K562 (cell line): ENCODE data around the gene SLC28A1. TPM values are rescaled to one million over a fixed set of nuclear protein-coding genes. Genes with fewer than 3 reads are reported as not detected.
A peak's percentile ranks its signal among the peaks of the same experiment; 100 is the strongest.

Experiments
- BCL6 ChIP-seq: fragments of 250-450 bp; sonication (Bioruptor Pico); IDR thresholded peaks from 2 replicates; pipeline ENCODE4 v1.4.0; 2020
- CTCF ChIP-seq, 3 experiments: IDR thresholded peaks in 2 of 3; conservative IDR thresholded peaks in 1 of 3; 2 replicates each; pipeline ENCODE4 v1.5.1; 2011 to 2012; ENCODE audit warnings: low read length in 3 of 3, mild to moderate bottlenecking in 3 of 3, control low read depth in 2 of 3, improper control_type of control experiment in 1 of 3, inconsistent platforms in 1 of 3, low read depth in 1 of 3, mixed read lengths in 1 of 3, moderate library complexity in 1 of 3; ENCODE audit not compliant: insufficient read depth in 2 of 3
- E2F4 ChIP-seq: sonication (generic); formaldehyde crosslinking; IDR thresholded peaks from 2 replicates; pipeline ENCODE4 v1.8.0; 2022; ENCODE audit warnings: mild to moderate bottlenecking, low read depth, missing genetic modification reagents
- EHMT2 ChIP-seq: fragments of 450-650 bp; IDR thresholded peaks from 2 replicates; pipeline ENCODE4 v1.6.1; 2018; ENCODE audit warnings: antibody characterized with exemption
- ETV6 ChIP-seq, 3 experiments: fragments of 150-350 bp in 1 of 3; sonication (generic) in 1 of 3; formaldehyde crosslinking in 1 of 3; IDR thresholded peaks; 2 replicates each; pipeline versions ENCODE4 v1.6.1 to v1.8.0; 2014 to 2022; ENCODE audit warnings: borderline replicate concordance in 2 of 3, low read depth in 2 of 3, antibody characterized with exemption in 1 of 3, low read length in 1 of 3, mild to moderate bottlenecking in 1 of 3, missing genetic modification reagents in 1 of 3
- GATAD2B ChIP-seq: fragments of 450-650 bp; IDR thresholded peaks from 2 replicates; pipeline ENCODE4 v1.6.1; 2017; ENCODE audit warnings: mild to moderate bottlenecking, borderline replicate concordance
- HLTF ChIP-seq: fragments of 450-650 bp; IDR thresholded peaks from 2 replicates; pipeline ENCODE4 v1.6.1; 2016
- HMG20A ChIP-seq: fragments of 450-650 bp; formaldehyde crosslinking; conservative IDR thresholded peaks from 2 replicates; pipeline ENCODE4 v1.4.0; 2020; ENCODE audit warnings: mild to moderate bottlenecking, mixed read lengths
- KHSRP ChIP-seq: fragments of 450-650 bp; IDR thresholded peaks from 2 replicates; pipeline ENCODE4 v1.6.1; 2017
- LEF1 ChIP-seq: fragments of 450-650 bp; IDR thresholded peaks from 2 replicates; pipeline ENCODE4 v1.6.1; 2016; ENCODE audit warnings: mild to moderate bottlenecking
- PURB ChIP-seq: sonication (generic); formaldehyde crosslinking; IDR thresholded peaks from 2 replicates; pipeline ENCODE4 v1.9.0; 2021; ENCODE audit warnings: low read depth, mild to moderate bottlenecking, missing genetic modification reagents
- PYGO2 ChIP-seq: fragments of 450-650 bp; IDR thresholded peaks from 2 replicates; pipeline ENCODE4 v1.6.1; 2016; ENCODE audit warnings: mild to moderate bottlenecking, missing genetic modification characterization, moderate library complexity, missing compliant biosample characterization
- SIN3B ChIP-seq: fragments of 450-650 bp; IDR thresholded peaks from 2 replicates; pipeline ENCODE4 v1.6.1; 2017; ENCODE audit warnings: low read depth, mild to moderate bottlenecking, moderate library complexity
- SMAD3 ChIP-seq: fragments of 450-650 bp; formaldehyde crosslinking; conservative IDR thresholded peaks from 2 replicates; pipeline ENCODE4 v1.4.0; 2020; ENCODE audit warnings: mild to moderate bottlenecking
- SNIP1 ChIP-seq: fragments of 450-650 bp; IDR thresholded peaks from 2 replicates; pipeline ENCODE4 v1.7.1; 2017; ENCODE audit warnings: low read depth, mild to moderate bottlenecking
- TAF1 ChIP-seq: IDR thresholded peaks from 2 replicates; pipeline ENCODE4 v1.6.1; 2011; ENCODE audit warnings: mild to moderate bottlenecking, low read length, moderate library complexity; ENCODE audit not compliant: insufficient read depth, control insufficient read depth, severe bottlenecking; ENCODE audit errors: extremely low read depth
- THAP7 ChIP-seq: fragments of 250-450 bp; sonication (Bioruptor Pico); IDR thresholded peaks from 2 replicates; pipeline ENCODE4 v1.5.0; 2021
- TRIM28 ChIP-seq: fragments of 450-650 bp; IDR thresholded peaks from 2 replicates; pipeline ENCODE4 v1.6.1; 2017
- ZBED1 ChIP-seq: IDR thresholded peaks from 2 replicates; pipeline ENCODE4 v1.6.1; 2014
- ZBTB1 ChIP-seq: sonication (generic); formaldehyde crosslinking; IDR thresholded peaks from 2 replicates; pipeline ENCODE4 v1.8.1; 2023; ENCODE audit warnings: missing genetic modification reagents, low read depth, mild to moderate bottlenecking, borderline replicate concordance
- ZNF143 ChIP-seq: sonication (generic); formaldehyde crosslinking; IDR thresholded peaks from 2 replicates; pipeline ENCODE4 v1.9.0; 2022; ENCODE audit warnings: mild to moderate bottlenecking, missing genetic modification reagents
- ZNF398 ChIP-seq: fragments of 250-450 bp; sonication (Bioruptor Pico); IDR thresholded peaks from 2 replicates; pipeline ENCODE4 v1.8.0; 2021; ENCODE audit warnings: moderate library complexity, mild to moderate bottlenecking, inconsistent platforms
- ZNF511 ChIP-seq: sonication (generic); formaldehyde crosslinking; IDR thresholded peaks from 2 replicates; pipeline ENCODE4 v1.8.0; 2022; ENCODE audit warnings: mild to moderate bottlenecking, missing genetic modification reagents
- ZSCAN32 ChIP-seq: fragments of 450-650 bp; formaldehyde crosslinking; IDR thresholded peaks from 2 replicates; pipeline ENCODE4 v1.4.0; 2020; ENCODE audit warnings: mild to moderate bottlenecking, moderate library complexity
- polyA plus RNA-seq, 8 experiments: library from polyadenylated mRNA; depleted of rRNA in 4 of 8; stranded (reverse) in 5 of 8; unstranded in 3 of 8; fragments of >200 nt; fragmentation: Nextera tagmentation in 2 of 8; fragmentation: Illumina TruSeq in 1 of 8; extraction: Ambion mirVana in 2 of 8; extraction: Trizol in 1 of 8; gene quantifications; 2 replicates each; pipeline versions ENCODE4 v1.2.1 to v1.2.3, GENCODE V29; 2011 to 2014; ENCODE audit warnings: inconsistent platforms in 1 of 8, missing spikeins in 1 of 8
- total RNA-seq, 7 experiments: library from RNA; depleted of rRNA in 6 of 7; stranded (reverse); fragments of >200 nt in 6 of 7; fragmentation: Illumina TruSeq in 2 of 7; extraction: Trizol in 2 of 7; gene quantifications; 2 replicates each; pipeline versions ENCODE4 v1.2.1 to v1.2.3, GENCODE V29; 2011 to 2021; ENCODE audit warnings: low replicate concordance in 1 of 7

Gene SLC28A1
- total and polyA plus RNA-seq, 9 of the 15 experiments (the other 6 are each of a cell fraction or from before 2014, with no cell fraction given) = 0.04 TPM; not detected in 8

GRCh38 chr15:84982301-84982920, 97.9 kb downstream of the SLC28A1 start (continued):
- TF ChIP-seq ZNF511 (CRISPR knock-in tag) = no peak
- TF ChIP-seq ZSCAN32 (CRISPR knock-in tag) = no peak
- TF ChIP-seq ZNF143 = peak; percentile 24; the same call in 1 of the 2 replicates
- no peak for TF ChIP-seq ZBTB1 (CRISPR knock-in tag)
- no peak for TF ChIP-seq SIN3B
- TF ChIP-seq PYGO2 (tag) = no peak
- no peak; the same call in 1 of the 2 replicates for TF ChIP-seq EHMT2
- TF ChIP-seq GATAD2B = no peak
- TF ChIP-seq TAF1 = peak; percentile 2
- TF ChIP-seq CTCF (IDR thresholded peaks at IDR 0.05 in 2 of 3, conservative IDR thresholded peaks at IDR 0.05 in 1 of 3; ENCODE audit: insufficient read depth in 2 of 3, low read depth in 1 of 3, low read length in 3 of 3) = no peak
- TF ChIP-seq LEF1 = no peak
- no peak for TF ChIP-seq HLTF
- TF ChIP-seq KHSRP = no peak
- TF ChIP-seq PURB (CRISPR knock-in tag) = no peak
- TF ChIP-seq THAP7 = no peak
- TF ChIP-seq SNIP1 = no peak
- no peak for TF ChIP-seq BCL6 (CRISPR knock-in tag)
- TF ChIP-seq E2F4 (CRISPR knock-in tag) = no peak
- no peak for TF ChIP-seq ZNF398
- TF ChIP-seq ZBED1 = no peak
- no peak for TF ChIP-seq TRIM28
- no peak for TF ChIP-seq ETV6 (IDR thresholded peaks at IDR 0.05; ENCODE audit: borderline replicate concordance in 1 of 2, low read depth in 2 of 2, low read length in 1 of 2)
- TF ChIP-seq ETV6 (CRISPR knock-in tag; IDR thresholded peaks at IDR 0.05; ENCODE audit: borderline replicate concordance) = no peak
- TF ChIP-seq SMAD3 (CRISPR knock-in tag) = no peak
- TF ChIP-seq HMG20A (CRISPR knock-in tag) = no peak
